CD4-positive, alpha-beta T cell treated with Interleukin-2 at 100 ng/mL for 4 hours (primary cell): Measurements from ENCODE around the gene PRKAG2.

Source experiments
- DNase-seq: peaks from one replicate; pipeline ENCODE4 v3.0.0-alpha.2; 2020; ENCODE audit warnings: low spot score

The PRKAG2 gene

DNA sequence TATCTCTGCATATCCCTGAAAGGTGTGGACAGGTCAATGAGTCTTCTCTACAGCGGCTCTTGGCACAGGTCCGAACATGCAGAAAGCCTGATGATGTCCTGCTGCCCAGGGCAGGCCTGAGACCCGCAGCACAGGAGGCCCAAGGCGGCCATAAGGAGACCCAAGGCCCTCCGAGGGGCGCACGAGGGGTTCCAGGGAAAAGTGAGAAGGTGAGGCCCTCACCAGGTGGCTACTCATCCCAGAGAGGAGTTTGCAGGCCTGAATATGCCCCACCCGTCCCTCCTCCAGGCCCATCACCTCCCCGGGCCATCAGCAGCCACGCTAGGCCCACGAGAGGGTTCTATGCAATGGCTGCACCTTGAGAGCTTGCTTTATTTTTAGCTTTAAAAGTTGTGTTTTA lies 183.8 kb downstream of the PRKAG2 start:
- no peak for DNase-seq

DNA sequence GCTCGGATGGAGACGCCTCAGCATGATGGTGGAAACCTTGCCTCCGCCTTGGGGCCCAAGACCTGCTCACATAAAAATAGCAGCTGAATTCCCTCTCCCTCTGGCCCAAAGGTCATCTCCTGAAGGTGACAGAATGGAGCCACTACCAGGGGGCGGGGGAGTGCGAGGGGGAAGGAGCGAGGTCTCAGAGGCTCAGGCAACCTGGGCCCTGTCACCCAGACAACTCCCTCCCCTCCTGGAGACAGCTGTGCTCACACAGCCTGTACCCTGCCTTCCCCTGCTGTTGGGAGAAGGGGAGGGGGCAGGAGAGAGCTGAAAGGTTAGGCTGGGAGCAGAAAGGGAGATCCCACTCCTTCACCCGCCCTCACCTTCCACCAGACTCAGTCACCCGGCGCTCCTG lies 184.2 kb downstream of the PRKAG2 start:
- DNase-seq = no peak

DNA sequence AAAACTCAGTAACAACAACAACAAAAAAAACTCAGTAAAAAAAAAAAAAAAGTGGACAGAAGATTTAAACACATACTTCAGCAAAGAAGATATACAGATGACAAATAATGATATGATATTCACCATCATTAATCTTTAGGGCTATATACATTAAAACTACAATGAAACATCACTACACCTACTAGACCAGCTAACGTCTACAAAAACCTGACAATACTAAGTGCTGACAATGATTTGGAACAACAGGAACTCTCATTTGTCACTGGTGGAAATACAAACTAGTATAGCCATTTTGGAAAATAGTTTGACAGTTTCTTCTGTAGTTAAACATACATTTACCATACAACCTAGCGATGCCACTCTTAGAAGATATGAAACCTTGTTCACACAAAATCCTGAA lies 185.5 kb downstream of the PRKAG2 start:
- no peak for DNase-seq

DNA sequence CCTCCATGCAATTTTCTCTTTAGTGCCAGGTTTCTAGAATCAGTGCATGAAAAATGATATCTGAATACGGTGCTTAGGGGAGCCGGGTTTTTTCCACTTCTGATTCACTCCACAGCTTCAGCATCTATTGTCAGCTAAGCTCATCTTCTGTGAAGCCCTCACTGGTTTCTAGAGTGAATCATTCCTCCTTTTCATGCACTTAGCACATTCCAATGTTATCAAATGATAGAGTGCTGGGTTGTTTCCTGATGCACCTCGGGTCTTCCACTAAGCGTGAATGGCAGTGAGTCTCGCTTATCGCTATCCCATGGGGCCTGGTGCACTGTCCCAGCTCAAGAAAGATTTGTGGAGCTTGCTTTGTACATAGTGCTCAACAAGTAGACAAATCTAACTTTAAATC lies 186.3 kb downstream of the PRKAG2 start:
- DNase-seq = no peak

DNA sequence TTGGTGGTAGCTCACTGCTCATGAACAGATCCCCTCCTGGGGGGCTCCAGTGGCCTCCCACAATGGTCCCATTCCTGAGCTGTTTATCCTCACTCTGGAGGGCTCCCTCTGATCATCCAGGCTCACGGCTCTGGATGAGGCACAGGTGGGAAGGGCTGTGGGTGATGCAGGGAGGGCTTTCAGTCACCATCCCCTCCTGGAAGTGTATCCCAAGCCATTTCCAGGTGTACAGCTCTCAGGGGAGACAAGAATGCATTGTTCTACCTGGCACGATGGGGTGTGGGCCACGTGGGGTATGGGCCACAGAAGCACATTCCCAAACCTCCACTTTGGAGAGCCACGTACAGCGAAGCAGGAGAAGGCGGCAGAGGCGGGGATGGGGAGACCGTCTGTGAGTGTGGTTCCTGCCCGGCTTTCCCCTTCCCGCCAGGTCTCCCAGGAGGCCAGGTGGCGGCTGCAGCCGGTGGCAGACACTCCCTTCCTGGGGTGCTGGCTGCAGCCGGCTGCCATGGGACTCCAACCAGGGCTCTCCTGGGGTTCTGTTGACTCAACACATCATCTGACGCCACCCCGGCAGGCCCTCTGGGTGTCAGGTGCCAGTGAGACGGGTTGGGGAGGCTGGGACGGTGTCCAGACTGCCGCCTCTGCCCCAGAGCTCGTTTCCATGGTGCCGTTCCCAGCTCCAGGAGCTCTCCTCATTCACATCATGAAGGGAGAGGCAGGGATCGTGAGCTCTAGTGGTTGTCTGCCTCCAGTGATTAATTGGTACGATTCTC lies 187.5 kb downstream of the PRKAG2 start:
- DNase-seq = no peak

DNA sequence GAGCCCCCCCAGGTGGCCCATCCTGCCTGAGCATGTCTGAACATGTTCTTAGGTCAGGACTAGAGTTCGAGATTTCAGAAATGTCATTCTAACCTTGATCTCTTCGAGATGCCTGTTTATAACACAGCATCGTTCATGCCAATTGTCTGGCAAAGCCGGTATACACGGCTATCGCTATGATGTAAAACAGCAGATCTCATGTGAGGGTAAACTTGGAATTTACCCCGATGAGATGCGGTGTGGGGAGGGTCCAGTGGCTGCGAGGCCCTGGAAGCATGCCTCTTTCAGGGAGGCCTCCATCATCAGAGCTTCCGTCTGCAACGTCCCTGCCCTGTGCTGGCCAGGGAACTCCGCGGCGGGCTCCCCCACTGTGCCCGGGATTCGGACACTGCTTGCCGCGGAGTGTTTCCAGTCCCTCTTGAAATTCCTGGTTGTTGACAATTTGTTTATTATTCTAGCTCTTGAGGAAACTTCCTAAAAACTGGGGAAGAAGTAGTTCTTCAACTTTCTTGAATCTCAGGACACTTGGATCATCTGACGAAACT lies 188.6 kb downstream of the PRKAG2 start:
- no peak for DNase-seq

DNA sequence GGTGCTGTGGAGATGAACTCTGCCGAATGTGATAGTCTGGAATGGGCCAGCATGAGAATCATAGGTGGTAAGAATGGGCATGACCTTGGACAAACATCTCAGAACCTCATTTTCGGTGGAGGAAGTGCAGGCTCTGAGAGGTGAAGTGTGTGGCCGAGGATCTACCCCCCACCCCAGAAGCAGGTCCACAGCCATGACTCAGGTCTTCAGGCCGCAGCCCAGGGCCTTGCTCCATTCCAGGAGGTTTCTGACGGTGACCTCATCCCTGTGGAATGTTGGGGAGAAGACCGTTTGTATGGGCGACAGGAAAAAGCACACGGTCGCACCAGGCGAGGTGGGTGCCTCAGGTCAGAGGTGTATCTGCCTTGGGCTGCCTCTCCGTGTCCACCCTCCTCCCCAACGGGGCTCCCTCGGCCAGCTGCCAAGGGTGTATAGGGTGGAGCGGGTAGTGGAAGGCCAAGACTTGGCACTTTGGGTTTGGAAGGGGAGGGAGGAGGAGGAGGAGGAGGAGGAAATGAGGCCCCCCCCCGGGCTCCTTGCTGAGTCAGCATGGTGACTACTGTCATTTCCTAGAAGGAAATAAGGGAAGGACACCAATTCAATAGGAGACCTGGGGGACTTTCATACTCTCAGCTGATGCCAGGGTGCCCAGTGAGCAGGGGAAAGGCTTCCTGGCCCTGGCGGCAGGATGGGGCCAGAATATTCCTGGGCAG lies 189.2 kb downstream of the PRKAG2 start:
- no peak for DNase-seq

DNA sequence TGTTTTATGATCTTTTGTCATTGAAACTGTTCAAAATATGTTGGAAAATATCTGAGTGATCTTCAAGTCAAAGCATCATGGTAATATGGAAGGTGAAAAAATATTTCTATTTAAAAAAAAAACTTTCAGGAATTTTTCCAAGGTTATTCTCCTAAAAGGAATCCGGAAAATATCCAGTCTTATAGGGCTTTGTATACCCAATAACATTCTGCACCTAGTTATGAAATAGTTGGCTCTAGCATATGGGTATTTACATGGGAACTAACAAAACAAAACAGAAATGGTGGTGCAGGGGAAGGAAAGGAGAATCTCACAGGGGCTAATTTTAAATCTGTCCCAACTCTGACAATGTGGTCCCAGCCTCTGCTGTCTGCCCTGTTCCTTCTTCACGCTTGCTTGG lies 190.1 kb downstream of the PRKAG2 start:
- DNase-seq = no peak

DNA sequence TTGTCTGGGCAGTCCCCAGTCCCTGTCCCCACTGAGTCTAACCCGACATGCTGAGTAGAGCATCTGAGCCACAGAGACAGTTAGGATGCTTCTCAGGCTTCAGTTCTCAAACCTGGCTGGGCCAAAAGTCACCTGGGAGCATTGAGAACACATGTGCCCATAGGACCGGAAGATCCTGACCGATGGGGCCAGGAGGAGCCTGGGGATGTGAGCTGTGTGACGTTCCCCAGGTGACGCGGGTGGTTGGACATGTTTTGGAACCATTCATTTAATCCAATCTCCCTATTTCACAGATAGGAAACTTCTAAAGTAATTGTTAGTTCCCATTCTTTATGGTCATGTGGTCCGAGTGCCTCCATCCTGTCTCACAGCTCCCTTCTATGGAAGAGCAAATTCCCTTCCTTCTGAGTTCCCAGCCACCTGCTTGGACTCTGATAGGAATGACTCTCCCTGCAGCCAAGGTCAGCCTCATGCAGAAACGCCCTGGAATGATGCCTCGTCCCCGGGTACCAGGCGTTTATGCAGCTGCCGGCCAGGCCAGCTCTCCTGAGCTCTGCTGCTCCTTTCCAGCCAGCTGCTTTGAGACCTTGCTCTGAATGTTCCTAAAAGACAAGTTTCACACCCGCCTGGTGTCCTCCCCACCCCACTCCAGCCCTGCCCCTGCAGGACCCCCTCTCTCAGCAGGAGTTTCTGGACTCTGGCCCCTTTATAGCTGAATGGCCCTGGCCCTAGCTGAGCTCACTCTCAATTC lies 190.7 kb downstream of the PRKAG2 start:
- DNase-seq = no peak

DNA sequence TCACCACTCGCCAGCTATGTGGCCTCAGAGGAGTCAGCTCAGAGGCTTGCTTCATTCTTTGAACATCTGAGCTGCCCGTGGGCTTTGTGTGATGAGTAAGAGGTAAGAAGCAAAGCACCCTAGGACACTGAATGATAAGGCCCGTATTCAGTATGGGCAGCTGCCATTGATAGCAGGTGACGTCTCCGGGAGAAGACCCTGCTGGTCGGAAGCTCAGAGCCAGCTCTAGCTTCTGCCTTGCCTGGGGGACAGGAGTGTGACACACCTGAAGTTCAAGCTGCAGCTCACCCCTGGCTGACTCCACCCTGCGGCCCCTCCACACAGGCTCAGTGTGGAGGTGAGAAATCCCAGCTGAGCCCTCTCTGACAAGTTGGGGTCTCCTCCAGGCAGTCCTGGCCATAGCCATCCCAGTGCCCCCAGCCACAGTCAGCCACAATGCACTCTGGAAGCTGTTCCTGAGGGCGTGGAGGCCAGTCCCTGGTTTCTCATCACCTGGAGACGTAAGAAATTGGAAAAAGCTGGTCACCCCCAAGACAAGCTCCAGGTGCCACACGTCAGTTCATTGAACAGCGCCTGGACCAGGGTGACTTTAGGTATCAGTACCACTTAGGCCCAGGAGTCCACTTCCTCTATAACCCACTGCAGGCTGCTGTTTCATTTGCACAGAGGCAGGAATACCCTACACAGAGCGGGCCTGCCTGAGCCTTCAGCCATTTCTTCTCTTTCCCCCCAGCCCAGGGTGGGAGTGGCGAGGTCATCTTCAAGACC lies 192.3 kb downstream of the PRKAG2 start:
- DNase-seq = no peak

DNA sequence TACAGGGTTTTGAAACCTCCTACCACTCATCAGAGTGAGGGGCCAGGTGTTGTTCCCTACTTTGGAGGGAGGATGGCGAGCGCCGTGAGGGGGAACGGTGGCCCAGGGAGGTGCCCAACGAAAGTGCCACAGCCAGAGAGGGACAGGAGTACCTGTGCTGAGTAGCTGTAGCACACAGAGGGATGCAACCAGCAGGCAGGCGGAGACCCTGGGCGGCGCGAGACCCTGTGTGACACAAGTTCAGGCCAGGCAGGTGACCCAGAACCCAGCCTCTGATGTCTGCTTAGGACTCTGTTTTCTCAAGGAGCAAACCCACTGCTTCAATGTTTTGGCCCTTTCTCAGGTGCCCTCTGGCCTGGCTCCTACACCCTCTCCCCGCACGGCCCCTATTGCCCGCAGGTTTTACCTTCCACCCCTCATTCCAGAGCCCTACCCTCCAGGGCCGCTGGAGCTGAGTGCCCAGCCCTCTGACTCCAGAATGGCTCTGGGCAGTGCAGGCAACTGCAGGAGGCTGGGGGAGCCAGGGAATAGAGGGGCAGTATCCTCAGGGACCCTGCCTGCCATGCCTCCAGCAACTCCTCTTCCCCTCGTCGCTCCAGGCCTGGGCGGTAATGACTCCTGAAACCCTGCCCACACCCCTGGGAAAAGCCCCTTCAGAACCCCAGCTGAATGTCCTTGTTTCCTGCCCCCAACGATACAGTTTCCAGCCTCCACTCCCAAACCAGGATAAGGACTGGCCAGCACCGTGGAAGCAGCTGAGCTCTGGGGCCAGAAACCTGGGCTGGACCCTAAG lies 193.1 kb downstream of the PRKAG2 start:
- no peak for DNase-seq

DNA sequence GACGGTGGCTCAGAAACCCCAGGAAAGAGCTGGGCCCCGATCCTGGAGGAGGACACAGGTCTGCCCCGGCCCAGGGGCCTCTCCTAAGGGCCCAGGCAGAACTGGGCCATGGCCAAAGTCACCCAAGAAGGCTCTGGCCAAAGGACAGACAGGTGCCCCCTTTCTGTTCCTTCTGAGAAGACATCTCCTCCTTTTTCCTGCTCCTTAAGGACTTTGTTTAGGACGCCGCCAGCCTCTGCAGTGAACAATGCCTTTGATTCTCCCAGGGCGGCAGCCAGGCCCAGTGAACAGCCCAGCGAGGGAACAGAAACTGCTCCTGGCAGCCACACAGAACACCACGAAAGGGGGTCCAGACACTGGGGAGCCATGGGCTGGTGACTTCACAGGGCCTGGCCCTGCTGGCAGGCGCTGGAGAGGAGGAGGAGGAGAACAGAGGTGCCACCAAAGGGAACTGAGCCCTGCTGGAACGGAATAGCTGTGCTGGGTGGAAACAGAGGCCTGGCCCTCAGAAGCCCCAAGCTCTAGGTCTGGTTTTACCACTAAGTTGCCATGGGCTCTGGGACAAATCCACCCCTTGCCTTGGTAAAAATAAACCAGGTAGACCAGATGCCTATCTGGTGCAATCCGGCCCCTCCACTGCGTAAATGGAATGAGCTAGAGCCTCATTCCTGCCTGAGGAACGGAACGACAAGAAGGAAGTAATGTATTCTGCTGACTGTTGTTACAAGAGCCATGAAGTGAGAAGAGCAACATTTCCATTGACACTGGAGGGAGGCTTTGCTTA lies 193.9 kb downstream of the PRKAG2 start:
- no peak for DNase-seq

DNA sequence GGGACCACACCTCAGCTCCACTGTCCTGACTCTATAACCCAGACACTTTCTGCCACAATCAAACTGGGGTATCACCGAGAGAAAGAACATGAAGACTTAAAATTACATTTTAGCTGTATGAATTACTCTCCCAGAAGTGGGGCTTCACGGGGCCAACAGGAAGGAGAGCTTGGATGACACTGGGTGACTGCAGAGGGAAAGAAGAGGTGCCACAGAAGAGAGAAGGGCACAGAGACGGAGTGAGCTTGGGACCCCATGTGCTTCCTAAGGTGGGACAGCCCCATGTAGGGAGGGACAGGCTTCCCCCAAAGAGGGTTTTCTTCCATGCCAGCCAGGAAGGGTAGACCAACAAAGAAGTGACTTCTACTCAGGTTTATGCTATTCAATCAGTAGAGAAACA lies 195.2 kb downstream of the PRKAG2 start:
- DNase-seq = no peak

DNA sequence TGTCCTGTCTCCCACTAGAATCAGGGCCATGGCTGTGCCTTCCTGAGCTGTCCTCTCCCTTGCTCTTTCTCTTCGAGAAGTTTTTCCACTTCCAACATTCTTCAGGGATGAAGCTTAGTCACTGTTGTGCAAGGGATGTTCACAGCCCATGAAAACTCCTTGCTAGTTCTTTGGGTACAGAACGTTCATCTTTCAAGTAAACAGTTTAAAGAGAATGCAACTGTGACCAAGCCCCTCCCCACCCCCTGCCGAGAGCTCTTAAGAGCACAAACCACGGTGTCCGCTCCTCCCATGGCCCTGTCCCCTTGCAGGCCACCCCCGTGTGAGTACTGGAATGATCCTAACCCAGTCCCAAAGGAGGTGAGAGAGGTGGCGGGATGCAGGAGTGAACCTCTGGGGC lies 196.1 kb downstream of the PRKAG2 start:
- no peak for DNase-seq

DNA sequence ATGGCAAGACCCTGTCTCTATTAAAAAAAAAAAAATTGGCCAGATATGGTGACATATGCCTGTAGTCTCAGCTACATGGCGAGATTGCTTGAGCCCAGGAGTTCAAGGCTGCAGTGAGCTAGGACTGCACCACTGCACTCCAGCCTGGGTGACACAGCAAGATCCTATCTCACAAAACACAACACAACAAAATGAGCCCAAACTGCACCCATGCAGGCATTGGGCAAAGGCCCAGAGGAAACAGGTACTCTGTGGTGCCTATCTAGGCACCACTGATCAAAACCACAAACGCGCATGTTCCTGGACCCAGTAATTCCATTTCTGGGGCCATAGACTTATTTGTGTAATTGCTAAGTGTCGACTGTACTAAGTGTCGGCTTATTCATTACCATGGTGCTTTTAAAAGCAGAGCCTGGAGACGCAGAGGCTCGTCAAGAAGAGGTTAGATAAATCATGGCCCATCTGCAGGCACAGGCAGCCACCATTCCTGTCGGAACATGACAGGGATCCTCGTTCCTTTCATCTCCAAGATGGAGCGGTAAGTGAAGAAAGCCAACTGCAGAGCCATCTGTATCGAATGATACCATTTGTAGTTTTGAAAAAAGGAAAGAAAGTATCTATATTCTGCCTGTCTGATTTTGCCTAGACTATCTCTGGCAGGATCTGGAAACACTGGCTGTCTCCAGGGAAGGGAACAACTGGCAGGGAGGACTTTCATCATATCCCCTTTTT lies 196.9 kb downstream of the PRKAG2 start:
- DNase-seq = no peak

DNA sequence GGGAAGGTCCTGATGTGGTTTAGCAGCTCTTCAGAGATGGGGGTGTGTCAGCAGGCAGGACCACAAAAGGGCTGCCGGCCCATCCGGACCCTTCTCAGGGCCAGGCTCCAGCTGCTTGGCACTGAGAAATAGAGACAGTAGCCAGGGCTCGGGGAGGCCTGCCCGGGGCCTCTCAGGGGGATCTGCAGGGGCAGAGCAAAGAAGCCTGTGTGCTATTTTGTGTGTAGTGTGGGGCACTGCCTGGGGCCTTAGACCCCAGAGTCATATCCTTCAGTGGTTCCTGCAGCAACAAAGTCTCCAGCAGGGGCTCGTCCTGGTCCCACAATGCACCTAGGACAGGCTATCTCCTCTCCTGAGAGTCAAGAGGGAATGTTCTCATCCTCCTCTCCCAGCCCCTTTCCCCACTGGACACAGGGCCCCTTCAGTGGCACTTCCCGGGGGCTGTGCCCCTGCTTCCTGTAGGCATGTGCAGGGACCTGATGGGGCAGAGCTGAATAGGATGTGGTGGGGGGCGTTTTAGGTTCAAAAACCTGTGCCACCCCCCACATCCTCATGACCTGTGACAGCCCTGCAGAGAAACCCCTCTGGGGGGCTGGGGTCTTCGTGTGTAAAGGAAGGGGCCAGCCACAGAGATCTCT lies 197.7 kb downstream of the PRKAG2 start:
- DNase-seq = no peak

DNA sequence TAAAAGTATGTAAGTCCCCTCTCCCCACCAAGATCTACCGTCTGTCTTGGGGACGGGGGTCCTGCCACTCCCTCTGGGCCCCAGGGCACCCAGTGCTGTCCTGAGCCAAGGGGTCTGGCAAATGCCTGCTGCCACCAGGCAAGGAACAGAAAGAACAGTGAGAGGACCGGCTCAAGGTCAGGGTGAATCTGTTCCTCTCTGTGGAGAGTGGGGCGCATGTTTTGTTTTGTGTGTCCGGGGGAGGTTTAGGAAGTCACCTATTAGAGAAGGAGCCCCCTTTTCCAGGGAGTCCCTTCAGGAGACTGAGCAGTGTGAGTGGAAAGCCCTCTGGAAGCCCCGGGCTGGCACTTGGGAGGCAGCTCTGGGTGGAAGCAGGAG lies 198.7 kb downstream of the PRKAG2 start:
- DNase-seq = no peak

DNA sequence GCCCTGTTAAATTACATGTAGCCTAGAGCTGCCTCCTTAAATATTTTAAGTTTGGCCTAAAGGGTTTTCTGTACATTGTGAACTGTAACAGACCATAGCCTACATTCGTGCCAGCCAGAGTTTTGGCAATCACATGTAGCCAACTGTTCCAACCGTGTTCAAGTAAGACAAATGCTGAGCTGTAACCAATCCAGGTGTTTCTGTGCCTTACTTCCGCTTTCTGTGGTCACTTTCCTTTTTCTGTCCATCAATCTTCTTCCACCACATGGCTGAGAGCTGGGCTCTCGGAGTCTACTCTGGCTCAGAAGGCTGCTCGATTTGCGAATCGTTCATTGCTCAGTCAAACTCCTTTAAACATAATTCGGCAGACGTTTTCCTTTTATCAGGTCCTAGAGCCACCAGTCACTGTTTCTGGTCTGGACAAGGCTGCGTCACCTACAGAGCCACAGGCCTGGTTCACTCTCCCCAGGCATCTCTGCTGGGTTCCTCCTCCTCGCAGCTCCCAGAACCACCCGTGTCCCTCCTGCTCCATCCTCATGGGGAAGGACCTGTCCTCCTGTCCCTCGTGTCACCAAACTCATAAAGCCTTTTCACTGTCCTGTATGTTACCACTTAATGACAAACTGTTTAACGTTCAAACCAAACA lies 199.2 kb downstream of the PRKAG2 start:
- DNase-seq = no peak

DNA sequence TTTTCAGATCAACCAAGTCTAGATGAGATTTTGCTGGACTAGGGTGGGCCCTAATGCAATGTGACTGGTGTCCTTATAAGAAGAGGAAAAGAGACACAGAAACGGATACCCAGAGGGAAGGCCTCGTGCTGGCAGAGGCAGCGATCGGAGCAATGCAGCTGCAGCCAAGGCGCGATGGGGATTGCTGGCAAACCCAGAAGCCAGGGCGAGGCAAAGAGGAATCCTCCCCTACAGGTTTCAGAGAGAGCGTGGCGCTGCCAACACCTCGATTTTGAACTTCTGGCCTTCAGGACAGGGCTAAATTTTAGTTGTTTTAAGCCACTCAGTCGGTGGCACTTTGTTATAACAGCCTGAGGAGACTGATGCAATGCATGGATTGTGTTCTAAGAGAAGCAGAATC lies 200.2 kb downstream of the PRKAG2 start:
- no peak for DNase-seq
